SK-N-SH treated with all-trans-retinoic acid at 6 μM for 48 hours (cell line): ENCODE results near the gene CPT1C.

Source experiments
- ATAC-seq: fragments of 200-7000 bp; cut with Tn5 transposase; 3 replicates; pipeline ENCODE4 v1.9.1; 2020; ENCODE audit warnings: mild to moderate bottlenecking, moderate library complexity
- ARNTL ChIP-seq: fragments of 450-650 bp; formaldehyde crosslinking; IDR thresholded peaks from 2 replicates; pipeline ENCODE4 v1.5.0; 2020; ENCODE audit warnings: low read depth, mild to moderate bottlenecking, moderate library complexity, borderline replicate concordance
- BACH2 ChIP-seq: fragments of 250-450 bp; sonication (Bioruptor Pico); IDR thresholded peaks from 2 replicates; pipeline ENCODE4 v1.9.0; 2021; ENCODE audit warnings: mild to moderate bottlenecking, borderline replicate concordance
- CSDC2 ChIP-seq: fragments of 250-450 bp; sonication (Bioruptor Pico); IDR thresholded peaks from 2 replicates; pipeline ENCODE4 v1.5.0; 2020; ENCODE audit warnings: mild to moderate bottlenecking, moderate library complexity
- ESRRG ChIP-seq: fragments of 250-450 bp; sonication (Bioruptor Pico); IDR thresholded peaks from 2 replicates; pipeline ENCODE4 v1.6.1; 2021; ENCODE audit warnings: mild to moderate bottlenecking
- GLIS3 ChIP-seq: fragments of 250-450 bp; sonication (Bioruptor Pico); IDR thresholded peaks from 2 replicates; pipeline ENCODE4 v1.5.0; 2020; ENCODE audit warnings: mild to moderate bottlenecking, moderate library complexity
- ISL1 ChIP-seq: fragments of 250-450 bp; sonication (Bioruptor Pico); IDR thresholded peaks from 2 replicates; pipeline ENCODE4 v2.1.2; 2022; ENCODE audit warnings: mild to moderate bottlenecking, moderate library complexity
- OSR1 ChIP-seq: fragments of 250-450 bp; sonication (Bioruptor Pico); IDR thresholded peaks from 2 replicates; pipeline ENCODE4 v1.8.0; 2022; ENCODE audit warnings: moderate library complexity, mild to moderate bottlenecking, inconsistent platforms
- PATZ1 ChIP-seq: fragments of 250-450 bp; sonication (Bioruptor Pico); IDR thresholded peaks from 2 replicates; pipeline ENCODE4 v1.8.0; 2020; ENCODE audit warnings: mild to moderate bottlenecking, moderate library complexity, borderline replicate concordance
- POU6F1 ChIP-seq: fragments of 250-450 bp; sonication (Bioruptor Pico); IDR thresholded peaks from 2 replicates; pipeline ENCODE4 v1.8.0; 2021; ENCODE audit warnings: low read depth, mild to moderate bottlenecking, moderate library complexity, borderline replicate concordance
- PPARA ChIP-seq: fragments of 250-450 bp; sonication (Bioruptor Pico); IDR thresholded peaks from 2 replicates; pipeline ENCODE4 v1.5.0; 2020; ENCODE audit warnings: mild to moderate bottlenecking, borderline replicate concordance
- RARB ChIP-seq: fragments of 250-450 bp; sonication (Bioruptor Pico); IDR thresholded peaks from 2 replicates; pipeline ENCODE4 v1.8.0; 2021; ENCODE audit warnings: mild to moderate bottlenecking, moderate library complexity
- SNAI2 ChIP-seq: fragments of 250-450 bp; sonication (Bioruptor Pico); IDR thresholded peaks from 2 replicates; pipeline ENCODE4 v1.5.0; 2020; ENCODE audit warnings: mild to moderate bottlenecking, moderate library complexity
- TCF4 ChIP-seq: fragments of 250-450 bp; sonication (Bioruptor Pico); IDR thresholded peaks from 2 replicates; pipeline ENCODE4 v1.8.0; 2021; ENCODE audit warnings: mild to moderate bottlenecking, moderate library complexity, borderline replicate concordance
- TSHZ2 ChIP-seq: fragments of 250-450 bp; sonication (Bioruptor Pico); IDR thresholded peaks from 2 replicates; pipeline ENCODE4 v1.5.0; 2020; ENCODE audit warnings: mild to moderate bottlenecking, moderate library complexity
- ZC3H10 ChIP-seq: fragments of 250-450 bp; sonication (Bioruptor Pico); IDR thresholded peaks from 2 replicates; pipeline ENCODE4 v1.5.1; 2021; ENCODE audit warnings: mild to moderate bottlenecking, moderate library complexity
- ZFP3 ChIP-seq: fragments of 250-450 bp; sonication (Bioruptor Pico); IDR thresholded peaks from 2 replicates; pipeline ENCODE4 v1.5.0; 2020; ENCODE audit warnings: mild to moderate bottlenecking, moderate library complexity
- ZFP30 ChIP-seq: fragments of 450-650 bp; formaldehyde crosslinking; IDR thresholded peaks from 2 replicates; pipeline ENCODE4 v1.5.0; 2022; ENCODE audit warnings: mild to moderate bottlenecking, moderate library complexity
- ZNF565 ChIP-seq: fragments of 450-650 bp; formaldehyde crosslinking; conservative IDR thresholded peaks from 2 replicates; pipeline ENCODE4 v1.5.0; 2020; ENCODE audit warnings: low read depth, mild to moderate bottlenecking, moderate library complexity
- ZNF70 ChIP-seq: fragments of 450-650 bp; formaldehyde crosslinking; IDR thresholded peaks from 2 replicates; pipeline ENCODE4 v1.5.0; 2020; ENCODE audit warnings: mild to moderate bottlenecking, moderate library complexity
- ZNF8 ChIP-seq: fragments of 450-650 bp; formaldehyde crosslinking; IDR thresholded peaks from 2 replicates; pipeline ENCODE4 v1.5.0; 2020; ENCODE audit warnings: mild to moderate bottlenecking, moderate library complexity
- TF ChIP-seq, protein P1 (sequence below): fragments of 250-450 bp; sonication (Bioruptor Pico); IDR thresholded peaks from 2 replicates; pipeline ENCODE4 v1.5.1; 2020; ENCODE audit warnings: low read depth, mild to moderate bottlenecking, moderate library complexity

CPT1C gene

GRCh38 chr19:49653466-49653806 lies 37.5 kb upstream of the CPT1C start:
- no peak for TF ChIP-seq RARB (CRISPR knock-in tag)
- TF ChIP-seq POU6F1 (CRISPR knock-in tag): no peak
- TF ChIP-seq GLIS3 (CRISPR knock-in tag): no peak
- TF ChIP-seq ZFP3 (CRISPR knock-in tag): no peak
- no peak for TF ChIP-seq BACH2 (CRISPR knock-in tag)
- TF ChIP-seq TSHZ2 (CRISPR knock-in tag): no peak
- TF ChIP-seq ESRRG (CRISPR knock-in tag): no peak
- TF ChIP-seq PPARA (CRISPR knock-in tag): no peak
- no peak for TF ChIP-seq ZNF70
- TF ChIP-seq ARNTL (CRISPR knock-in tag): no peak
- no peak for TF ChIP-seq ZNF8 (CRISPR knock-in tag)
- TF ChIP-seq ZC3H10 (CRISPR knock-in tag): no peak
- no peak for TF ChIP-seq SNAI2 (CRISPR knock-in tag)
- TF ChIP-seq, protein P1, sequence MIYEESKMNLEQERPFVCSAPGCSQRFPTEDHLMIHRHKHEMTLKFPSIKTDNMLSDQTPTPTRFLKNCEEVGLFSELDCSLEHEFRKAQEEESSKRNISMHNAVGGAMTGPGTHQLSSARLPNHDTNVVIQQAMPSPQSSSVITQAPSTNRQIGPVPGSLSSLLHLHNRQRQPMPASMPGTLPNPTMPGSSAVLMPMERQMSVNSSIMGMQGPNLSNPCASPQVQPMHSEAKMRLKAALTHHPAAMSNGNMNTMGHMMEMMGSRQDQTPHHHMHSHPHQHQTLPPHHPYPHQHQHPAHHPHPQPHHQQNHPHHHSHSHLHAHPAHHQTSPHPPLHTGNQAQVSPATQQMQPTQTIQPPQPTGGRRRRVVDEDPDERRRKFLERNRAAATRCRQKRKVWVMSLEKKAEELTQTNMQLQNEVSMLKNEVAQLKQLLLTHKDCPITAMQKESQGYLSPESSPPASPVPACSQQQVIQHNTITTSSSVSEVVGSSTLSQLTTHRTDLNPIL (CRISPR knock-in tag): no peak
- TF ChIP-seq ISL1 (CRISPR knock-in tag): no peak
- no peak for TF ChIP-seq CSDC2 (CRISPR knock-in tag)
- TF ChIP-seq ZFP30 (CRISPR knock-in tag): no peak
- no peak for TF ChIP-seq ZNF565 (CRISPR knock-in tag)
- TF ChIP-seq TCF4: no peak
- ATAC-seq: no peak

- no peak for ATAC-seq
- TF ChIP-seq POU6F1 (CRISPR knock-in tag): no peak
These were observed 36.3 kb upstream of the CPT1C start for GRCh38 chr19:49654581-49654980.

GRCh38 chr19:49655570-49656455 lies 35.1 kb upstream of the CPT1C start:
- TF ChIP-seq PPARA (CRISPR knock-in tag) (no peak), TCF4 (no peak), OSR1 (CRISPR knock-in tag) (no peak), ISL1 (CRISPR knock-in tag) (no peak), PATZ1 (CRISPR knock-in tag) (no peak), GLIS3 (CRISPR knock-in tag) (no peak), ZFP3 (CRISPR knock-in tag) (no peak), ARNTL (CRISPR knock-in tag) (no peak)
- no peak for ATAC-seq
